Measurements from ENCODE around the gene HS3ST3A1.
"Not testable (repeated sequence)": the region's sequence is repeated elsewhere in the genome, so short reads cannot be mapped to it uniquely, and the experiment has no call there.

The HS3ST3A1 gene

DNA sequence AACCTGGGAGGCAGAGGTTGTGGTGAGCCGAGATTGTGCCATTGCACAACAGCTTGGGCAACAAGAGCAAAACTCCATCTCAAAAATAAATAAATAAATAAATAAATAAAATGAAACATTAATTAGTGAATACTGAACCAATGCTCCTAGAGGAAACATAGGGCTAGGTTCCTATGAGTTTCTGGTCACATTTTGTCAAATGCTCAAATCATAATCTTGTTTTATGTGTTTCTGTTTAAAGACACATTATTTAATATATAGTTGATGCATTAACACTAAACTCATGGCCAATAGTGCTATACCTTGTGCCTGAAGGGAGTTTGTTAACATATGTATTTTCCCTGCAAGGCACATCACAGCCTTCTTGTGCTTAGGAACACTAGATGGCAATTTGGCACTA lies 66.8 kb downstream of the HS3ST3A1 start:
- DNase-seq, result no peak

DNA sequence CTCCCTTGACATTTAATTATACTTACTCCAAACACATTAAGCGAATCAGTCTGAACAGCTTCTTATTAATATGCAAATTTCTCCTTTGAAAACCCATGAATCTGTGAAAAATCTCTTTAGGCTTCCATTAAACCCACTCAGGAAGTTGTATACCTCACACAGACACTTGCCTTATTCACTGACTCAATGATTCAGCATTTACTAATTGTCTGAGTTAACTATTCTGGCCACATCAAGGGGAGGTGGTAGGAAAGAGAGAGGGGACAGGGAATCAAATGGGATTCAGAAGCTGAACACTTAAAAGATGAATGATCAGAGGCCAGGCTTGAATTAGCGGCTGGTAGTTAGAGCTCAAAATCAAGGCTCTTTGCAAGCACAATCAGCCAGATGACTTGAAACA lies 70.0 kb downstream of the HS3ST3A1 start:
- DNase-seq, result no peak

DNA sequence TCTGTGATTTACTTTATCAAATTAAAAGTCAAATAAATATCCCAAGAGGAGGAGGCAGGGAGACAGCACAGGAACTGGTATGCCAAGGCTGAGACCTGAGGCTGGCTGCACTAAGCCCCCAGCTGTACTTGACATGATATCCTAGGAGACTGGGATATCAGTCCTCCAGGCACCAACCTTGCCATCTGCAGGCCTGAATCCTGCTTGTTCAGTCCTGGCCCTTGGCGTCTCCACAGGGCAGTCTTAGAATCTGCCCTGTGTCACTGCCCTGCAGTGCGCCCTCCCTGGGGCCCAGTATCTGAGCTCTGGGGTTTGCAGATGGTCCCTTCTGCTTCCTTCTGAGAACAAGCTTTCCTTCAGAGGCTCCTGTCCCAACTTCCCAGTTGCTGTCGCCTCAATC lies 75.9 kb downstream of the HS3ST3A1 start:
- DNase-seq, result no peak

GRCh38 chr17:13523164-13523563 lies 78.6 kb downstream of the HS3ST3A1 start:
- DNase-seq, result no peak

DNA sequence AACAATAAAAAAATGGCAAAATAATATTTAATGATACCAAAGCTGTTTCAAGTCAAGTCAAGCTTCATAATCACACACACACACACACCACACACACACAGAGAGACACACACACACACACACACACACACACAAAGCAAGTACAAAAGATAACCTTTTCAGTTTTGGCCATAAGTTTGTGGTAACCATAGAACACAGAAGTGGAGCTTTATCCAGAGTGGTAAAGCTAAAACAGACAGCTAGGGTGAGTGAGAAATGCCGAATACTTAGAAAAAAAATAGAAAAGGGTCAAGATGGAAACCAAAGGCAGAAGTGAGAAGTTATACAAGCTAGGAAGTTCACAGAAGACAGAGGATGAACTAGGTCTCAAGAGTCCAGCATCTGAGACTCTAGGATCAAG lies 79.0 kb downstream of the HS3ST3A1 start:
- no peak for DNase-seq

- no peak for DNase-seq
These were observed 79.9 kb downstream of the HS3ST3A1 start for GRCh38 chr17:13521784-13522183.

DNA sequence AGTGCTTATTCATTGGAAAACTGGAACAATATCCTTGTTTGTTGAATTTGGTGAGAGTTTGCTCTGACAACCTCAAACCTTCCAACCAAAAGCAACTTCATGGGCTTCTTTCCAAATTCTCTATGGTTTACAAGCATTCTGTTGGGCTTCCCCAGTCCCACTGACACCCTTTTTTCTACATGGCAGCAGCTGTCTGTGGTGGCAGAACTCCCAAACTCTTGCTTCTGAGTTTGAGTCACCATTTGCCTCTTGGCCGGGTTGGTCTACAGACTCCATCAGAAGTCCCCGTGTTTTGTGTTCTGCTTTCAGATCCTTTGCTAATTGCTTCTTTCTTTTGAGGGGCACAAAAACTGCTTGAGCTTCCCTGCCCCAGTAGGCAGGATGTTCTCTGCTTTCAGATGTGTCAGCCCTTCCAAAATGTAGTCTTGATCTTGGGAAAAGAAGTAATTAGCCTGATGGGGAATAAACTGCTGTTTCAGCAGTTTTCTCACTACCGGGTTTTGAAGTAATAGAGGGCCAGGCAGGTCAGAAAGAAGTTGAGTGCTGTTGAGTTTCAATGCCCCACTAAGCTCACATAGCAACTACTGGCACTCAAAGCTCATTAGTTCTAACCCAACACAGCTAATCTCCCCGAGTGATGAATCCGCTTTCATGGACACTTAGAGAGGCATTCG lies 80.7 kb downstream of the HS3ST3A1 start:
- DNase-seq, result no peak

GRCh38 chr17:13518261-13519000 lies 83.3 kb downstream of the HS3ST3A1 start:
- no peak for DNase-seq

GRCh38 chr17:13513039-13513405 lies 88.7 kb downstream of the HS3ST3A1 start:
- DNase-seq, result no peak

DNA sequence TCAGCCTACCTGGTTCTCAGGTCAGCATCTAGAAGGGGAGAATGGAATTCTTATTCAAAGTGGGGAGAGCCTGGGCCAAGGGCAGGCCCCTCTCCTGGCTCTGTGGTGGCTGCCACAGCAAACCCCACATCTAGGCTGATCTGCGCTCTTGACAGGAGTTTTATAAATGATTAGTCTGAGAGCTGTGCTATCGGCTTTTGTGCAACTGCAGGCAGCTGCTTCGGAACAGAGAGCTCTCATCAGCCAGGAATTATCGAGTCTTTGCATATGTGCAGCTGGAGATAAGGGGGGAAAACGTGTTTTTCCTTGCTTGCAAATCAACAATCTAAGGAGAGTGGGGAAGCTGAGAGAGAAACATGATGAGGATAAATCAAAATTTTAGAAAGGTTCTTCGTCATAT lies 91.7 kb downstream of the HS3ST3A1 start:
- DNase-seq, result no peak

GRCh38 chr17:13509527-13509926 lies 92.2 kb downstream of the HS3ST3A1 start:
- DNase-seq, result no peak

DNA sequence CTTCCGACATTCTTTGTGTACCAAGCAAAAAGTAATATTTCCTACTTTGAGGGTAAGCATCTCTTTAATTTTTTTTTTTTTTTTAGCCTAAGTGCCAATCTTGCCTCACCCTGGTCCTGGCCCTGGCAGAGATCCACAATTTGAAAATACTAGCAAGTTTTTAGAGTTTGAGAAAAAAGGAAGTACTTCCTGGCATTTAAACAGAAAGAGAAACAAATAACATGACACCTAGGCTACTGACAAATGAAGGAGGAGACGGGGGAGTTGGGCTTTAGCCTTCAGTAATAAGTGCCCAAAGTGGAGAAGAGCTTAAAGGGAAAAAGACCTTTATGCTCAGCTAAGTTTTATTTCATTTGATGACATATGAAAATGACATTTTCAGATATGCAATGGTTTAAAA lies 92.8 kb downstream of the HS3ST3A1 start:
- DNase-seq, result no peak

- DNase-seq, result no peak
These were observed 98.2 kb downstream of the HS3ST3A1 start for GRCh38 chr17:13503526-13503925.

DNA sequence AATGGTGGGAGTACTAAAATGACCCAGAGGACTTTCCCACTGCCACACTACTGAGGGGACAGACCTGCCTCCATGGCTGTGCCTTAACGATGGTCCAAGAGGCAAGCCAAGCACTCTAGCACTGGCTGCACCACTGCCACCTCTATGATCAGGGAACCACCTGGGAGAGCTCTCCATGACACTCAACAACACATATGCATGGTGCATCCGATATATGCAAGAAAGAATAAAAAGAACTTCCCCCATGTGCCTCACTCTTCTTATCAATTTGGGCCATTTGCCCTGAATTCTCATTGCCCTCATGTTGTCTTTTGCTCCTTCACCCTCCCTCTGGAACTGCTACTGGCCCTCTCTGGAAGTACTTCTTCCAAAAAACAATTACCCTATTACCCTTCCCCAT lies 99.5 kb downstream of the HS3ST3A1 start:
- no peak for DNase-seq

DNA sequence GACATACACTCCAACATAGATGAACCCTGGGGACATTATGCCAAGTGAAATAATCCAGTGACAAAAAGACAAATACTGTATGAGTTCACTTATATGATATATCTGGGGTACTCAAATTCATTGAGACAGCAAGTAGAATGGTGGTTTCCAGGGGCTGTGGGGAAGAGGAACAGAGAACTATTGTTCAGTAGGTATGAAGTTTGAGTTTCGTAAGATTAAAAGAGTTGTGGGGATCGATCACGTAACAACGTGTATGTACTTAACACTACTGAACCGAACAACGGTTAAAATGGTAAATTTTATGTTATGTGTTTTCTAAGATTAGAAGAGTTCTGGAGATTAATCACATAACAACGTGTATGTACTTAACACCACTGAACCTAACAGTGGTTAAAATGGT lies 100.8 kb downstream of the HS3ST3A1 start:
- DNase-seq, result no peak

- DNase-seq, result no peak
These were observed 103.5 kb downstream of the HS3ST3A1 start for GRCh38 chr17:13498184-13498583.

GRCh38 chr17:13496553-13497056 lies 105.1 kb downstream of the HS3ST3A1 start:
- not testable (repeated sequence) for DNase-seq

GRCh38 chr17:13495423-13495822 lies 106.3 kb downstream of the HS3ST3A1 start:
- DNase-seq, result no peak

GRCh38 chr17:13492737-13493122 lies 109.0 kb downstream of the HS3ST3A1 start:
- DNase-seq, result no peak

DNA sequence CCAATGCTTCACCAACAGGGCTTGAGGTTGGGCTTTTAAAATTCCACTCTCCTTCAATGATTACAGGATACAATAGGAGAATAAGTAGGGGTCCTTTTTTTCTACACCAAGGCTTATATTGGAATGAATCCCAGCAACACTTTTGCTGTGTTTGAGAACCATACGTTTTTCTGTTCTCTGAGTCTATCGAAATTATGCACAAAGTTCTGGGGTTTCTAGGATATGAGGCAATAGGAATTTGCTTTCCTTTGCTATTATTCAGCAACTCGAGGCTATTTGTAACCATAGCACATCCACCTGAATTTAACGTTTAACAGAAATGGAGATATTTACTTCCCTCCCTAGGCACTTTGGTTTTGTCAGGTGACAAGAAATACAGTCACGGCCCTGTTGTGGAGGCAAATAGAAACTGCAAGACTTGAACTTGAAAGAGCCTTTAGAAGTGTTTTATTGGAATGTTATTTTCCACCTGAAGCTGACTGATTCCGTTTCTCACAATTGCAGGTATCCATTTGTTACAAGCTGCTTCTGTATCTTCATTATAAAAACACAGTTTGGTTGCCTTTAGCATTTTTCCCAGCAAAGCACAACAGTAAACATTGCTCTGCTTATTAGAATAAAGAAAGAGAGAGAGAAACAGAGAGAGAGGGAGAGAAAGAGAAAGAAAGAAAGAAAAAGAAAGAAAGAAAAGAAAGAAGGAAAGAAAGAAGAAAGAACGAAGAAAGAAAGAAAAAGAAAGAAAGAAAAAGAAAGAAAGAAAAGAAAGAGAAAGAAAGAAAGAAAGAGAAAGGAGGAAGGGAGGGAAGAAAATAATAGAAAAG lies 109.6 kb downstream of the HS3ST3A1 start:
- no peak for DNase-seq

DNA sequence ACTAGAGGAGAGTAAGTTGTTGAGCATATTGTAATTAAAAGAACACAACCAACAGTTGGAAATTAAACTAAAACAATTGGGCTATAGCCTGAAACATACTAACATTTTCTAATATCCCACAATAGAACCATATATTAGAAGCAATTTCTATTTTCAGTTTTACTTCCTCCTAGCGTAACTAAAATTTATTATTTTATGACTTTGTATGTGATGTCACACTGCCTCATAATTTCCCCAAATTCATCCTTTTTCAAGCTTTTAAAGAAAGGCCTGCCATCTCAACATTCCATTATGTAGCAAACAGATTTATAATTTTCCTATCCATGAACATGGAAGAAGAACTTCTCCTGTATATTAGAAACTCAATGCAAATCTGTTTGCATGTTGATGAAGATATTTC lies 110.2 kb downstream of the HS3ST3A1 start:
- DNase-seq, result no peak

GRCh38 chr17:13490906-13491482 lies 110.7 kb downstream of the HS3ST3A1 start:
- no peak for DNase-seq

DNA sequence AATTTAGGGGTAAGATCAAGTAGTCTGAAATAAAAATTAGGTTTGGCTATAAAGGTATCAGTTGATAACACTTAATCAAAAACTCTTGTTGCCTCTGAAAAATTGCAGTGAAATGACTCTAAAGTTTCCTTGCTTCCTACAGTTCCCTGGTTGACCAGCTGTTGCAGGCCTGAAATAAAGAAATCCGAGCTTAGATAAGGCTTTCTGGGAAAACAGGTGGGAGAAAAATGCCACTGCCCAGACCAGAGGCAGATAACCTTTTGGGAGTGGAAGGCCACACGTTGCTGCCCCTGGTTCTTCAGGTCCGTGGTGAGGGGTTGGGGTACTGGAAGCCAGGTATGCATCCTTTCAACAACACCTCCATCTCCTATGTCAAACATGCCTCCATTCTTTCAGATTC lies 111.3 kb downstream of the HS3ST3A1 start:
- DNase-seq, result no peak
